GDM1 (cell line): ENCODE data around the gene PRDM10.
"Not testable (repeated sequence)": the region's sequence is repeated elsewhere in the genome, so short reads cannot be mapped to it uniquely, and the experiment has no call there.

Experiments used
- DNase-seq: peaks from one replicate; lab custom pipeline; 2025; lab: John Stamatoyannopoulos, UW

PRDM10 gene, protein sequence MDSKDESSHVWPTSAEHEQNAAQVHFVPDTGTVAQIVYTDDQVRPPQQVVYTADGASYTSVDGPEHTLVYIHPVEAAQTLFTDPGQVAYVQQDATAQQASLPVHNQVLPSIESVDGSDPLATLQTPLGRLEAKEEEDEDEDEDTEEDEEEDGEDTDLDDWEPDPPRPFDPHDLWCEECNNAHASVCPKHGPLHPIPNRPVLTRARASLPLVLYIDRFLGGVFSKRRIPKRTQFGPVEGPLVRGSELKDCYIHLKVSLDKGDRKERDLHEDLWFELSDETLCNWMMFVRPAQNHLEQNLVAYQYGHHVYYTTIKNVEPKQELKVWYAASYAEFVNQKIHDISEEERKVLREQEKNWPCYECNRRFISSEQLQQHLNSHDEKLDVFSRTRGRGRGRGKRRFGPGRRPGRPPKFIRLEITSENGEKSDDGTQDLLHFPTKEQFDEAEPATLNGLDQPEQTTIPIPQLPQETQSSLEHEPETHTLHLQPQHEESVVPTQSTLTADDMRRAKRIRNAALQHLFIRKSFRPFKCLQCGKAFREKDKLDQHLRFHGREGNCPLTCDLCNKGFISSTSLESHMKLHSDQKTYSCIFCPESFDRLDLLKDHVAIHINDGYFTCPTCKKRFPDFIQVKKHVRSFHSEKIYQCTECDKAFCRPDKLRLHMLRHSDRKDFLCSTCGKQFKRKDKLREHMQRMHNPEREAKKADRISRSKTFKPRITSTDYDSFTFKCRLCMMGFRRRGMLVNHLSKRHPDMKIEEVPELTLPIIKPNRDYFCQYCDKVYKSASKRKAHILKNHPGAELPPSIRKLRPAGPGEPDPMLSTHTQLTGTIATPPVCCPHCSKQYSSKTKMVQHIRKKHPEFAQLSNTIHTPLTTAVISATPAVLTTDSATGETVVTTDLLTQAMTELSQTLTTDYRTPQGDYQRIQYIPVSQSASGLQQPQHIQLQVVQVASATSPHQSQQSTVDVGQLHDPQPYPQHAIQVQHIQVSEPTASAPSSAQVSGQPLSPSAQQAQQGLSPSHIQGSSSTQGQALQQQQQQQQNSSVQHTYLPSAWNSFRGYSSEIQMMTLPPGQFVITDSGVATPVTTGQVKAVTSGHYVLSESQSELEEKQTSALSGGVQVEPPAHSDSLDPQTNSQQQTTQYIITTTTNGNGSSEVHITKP

DNA sequence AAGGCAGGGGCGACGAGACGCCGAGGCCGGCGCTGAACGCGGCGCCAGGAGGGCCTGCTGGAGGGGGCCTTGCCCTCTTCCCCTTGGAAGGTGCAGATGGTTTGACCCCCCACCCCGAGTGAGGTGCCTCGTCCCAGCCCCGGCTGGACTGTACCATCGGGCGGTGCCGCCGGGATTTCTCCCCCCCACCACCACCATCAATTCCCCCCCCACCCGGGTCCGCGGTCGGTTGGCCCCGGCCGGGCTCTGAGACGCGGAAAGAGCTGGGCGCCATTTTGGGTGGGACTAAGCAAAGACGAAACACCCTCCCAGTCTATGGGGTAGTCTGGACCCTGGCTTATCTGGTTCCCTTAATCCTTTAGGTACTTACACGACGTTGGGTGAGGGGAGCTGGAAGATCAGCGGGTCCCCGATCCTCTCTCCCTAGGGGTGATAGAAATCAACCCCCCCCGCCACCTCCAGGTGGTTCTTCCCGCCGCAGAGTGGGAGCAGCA is at the start of gene PRDM10:
PRDM10 (minus strand) TSS at position 484 of the 494 bp plus-strand sequence. CDS start 41,871 bp downstream, outside the sequence.
- DNase-seq: peak; percentile 88

- DNase-seq: no peak
Observed at GRCh38 chr11:130051082-130051481, 48.4 kb upstream of the PRDM10 start.

DNA sequence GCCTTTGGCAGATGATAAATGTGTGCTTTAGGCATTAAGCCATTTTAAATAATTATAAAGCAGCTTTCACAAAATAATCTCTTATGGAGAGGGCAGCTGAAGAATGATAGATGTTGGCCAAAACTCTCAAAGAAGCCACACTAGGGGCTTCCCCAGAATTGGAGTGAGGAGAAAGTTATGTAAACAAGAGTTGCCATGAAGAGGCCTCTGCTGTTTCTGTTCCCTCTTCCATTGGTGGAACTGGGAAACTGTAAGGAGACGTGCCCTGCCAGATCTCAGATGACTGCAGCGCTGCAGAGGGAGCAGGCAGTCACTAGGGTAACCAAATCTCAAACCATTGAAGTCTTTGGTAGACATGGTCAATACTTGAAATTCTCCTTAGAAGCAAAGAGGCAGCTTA is 47.6 kb upstream of the PRDM10 start:
- no peak for DNase-seq

DNA sequence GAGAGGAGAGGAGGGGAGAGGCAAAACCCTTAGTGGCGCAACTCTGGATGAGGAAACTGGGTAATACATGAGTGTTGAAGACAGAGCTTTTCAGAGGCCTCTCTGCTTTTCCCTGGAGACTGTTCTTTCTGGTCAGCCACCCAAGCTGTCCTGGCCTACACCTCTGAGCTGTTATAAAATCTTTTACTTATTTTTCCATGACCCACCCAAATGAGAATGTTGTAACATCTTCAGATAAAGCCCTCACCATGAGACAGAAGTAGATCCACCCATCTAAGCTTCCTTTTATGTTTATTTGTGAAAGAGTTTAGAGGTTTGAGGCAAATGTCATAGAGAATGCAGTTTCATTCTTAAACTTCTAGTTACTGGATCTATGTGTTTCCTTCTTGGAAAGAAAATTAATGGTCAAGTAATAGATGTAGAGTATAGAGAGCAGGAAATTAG is 46.7 kb upstream of the PRDM10 start:
- no peak for DNase-seq

GRCh38 chr11:130047141-130047540 is 44.5 kb upstream of the PRDM10 start:
- no peak for DNase-seq

GRCh38 chr11:130043575-130043974 is 40.9 kb upstream of the PRDM10 start:
- DNase-seq: no peak

- no peak for DNase-seq
Observed at GRCh38 chr11:130042093-130042591, 39.5 kb upstream of the PRDM10 start.

- no peak for DNase-seq
Observed at GRCh38 chr11:130040281-130040940, 37.8 kb upstream of the PRDM10 start.

DNA sequence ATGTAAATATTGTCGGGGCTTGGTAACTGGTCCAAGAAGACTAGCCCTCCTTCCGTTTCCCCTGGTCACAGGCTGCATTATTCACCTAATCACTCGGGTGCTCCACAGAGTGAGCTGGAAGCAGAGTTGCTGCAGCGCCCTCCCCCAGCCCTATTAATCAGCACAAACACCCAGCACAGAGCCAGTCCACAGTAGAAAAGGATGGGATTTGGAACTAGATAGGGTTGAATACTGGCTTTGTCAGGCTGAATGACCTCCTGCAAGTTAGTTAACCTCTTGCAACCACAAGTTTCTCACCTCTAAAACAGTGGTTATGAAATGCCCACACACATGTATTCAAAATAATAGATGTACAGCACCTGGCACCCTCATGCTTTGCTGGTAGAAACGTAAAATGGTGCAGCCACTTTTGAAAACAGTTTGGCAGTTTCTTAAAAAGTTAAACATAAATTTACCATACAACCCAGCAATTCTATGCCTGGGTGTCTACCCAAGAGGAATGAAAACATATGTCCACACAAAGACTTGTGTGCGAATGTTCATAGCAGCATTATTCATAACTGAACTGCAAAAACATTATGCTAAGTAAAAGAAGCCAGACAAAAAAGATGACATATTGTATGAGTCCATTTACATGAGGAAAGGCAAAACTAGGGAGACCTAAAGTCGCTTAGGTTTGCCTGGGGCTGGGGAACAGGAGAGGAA is 35.4 kb upstream of the PRDM10 start:
- no peak for DNase-seq

DNA sequence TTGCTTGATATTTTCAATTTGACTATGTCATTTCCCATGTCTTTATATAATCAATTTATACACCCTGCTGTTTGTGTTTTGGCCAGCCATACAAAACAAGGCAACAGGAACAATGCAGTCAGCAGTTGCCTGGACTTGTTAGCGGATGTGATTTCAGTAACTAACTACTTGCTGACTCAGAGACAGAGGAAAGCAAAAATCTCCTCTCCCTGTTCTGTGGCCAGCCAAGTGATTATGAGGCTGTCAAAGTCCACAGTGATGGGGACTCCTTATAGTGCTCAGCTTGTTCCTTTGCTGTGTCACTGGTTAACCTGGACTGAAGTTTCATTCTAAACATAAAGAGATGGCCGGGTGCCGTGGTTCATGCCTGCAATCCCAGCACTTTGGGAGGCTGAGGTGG is 34.4 kb upstream of the PRDM10 start:
- DNase-seq: no peak

DNA sequence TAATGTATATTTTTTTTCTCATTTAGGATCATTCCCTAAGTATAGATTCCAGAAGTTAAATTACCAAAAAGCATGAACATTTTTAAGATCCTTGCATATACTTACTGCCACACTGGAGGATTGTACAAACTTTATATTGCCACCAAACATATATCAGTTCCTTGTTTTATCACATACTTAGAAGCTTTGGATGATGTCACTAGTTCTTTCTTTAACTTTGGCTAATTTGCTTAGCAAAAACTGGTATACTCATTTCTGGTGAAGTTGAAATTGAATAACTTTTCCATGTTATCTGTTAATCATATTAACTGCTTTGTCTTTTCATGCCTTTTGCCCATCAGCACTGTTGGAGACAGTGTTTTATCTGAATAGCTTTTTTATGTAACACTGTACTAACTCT is 31.6 kb upstream of the PRDM10 start:
- DNase-seq: no peak

DNA sequence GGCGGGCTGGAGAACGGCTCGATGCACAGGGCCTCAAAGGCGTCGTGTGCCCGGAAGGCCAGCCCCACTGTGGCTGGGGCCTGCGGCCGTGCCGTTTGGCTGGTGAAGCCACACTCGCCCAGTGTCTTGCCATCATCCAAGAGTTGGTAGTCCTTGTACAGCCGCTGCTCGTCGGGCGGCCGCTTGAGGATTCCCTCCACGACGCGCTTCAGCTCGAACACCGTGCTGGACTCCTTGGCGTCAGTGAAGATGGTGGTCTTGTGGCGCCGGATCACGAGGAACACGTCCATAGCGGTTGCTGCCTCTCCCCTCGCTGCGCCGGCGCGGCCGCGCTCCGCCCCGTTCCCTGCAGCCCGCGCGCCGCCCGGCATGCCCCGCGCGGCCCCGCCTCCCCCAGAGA is 30.3 kb upstream of the PRDM10 start:
- DNase-seq: no peak

- DNase-seq: no peak
Observed at GRCh38 chr11:130031945-130032344, 29.3 kb upstream of the PRDM10 start.

DNA sequence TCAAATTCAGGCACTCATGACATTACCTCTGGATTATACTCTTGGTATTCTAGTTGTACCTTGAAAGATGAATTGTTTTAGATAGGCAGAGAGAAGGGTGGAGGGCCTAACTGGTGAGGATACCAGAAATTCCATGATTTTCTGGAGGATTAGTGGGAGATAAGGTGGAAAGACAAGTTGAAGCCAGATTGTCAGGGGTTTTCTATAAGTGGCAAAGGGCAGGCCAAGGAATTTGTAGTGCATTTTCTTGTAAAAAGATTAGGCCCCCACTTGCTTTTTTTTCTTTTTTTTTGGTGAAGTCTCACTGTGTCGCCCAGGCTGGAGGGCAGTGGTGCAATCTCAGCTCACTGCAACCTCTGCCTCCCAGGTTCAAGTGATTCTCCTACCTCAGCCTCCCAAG is 28.4 kb upstream of the PRDM10 start:
- no peak for DNase-seq

- no peak for DNase-seq
Observed at GRCh38 chr11:130029137-130029536, 26.5 kb upstream of the PRDM10 start.

GRCh38 chr11:130025371-130025770 is 22.7 kb upstream of the PRDM10 start:
- DNase-seq: no peak

DNA sequence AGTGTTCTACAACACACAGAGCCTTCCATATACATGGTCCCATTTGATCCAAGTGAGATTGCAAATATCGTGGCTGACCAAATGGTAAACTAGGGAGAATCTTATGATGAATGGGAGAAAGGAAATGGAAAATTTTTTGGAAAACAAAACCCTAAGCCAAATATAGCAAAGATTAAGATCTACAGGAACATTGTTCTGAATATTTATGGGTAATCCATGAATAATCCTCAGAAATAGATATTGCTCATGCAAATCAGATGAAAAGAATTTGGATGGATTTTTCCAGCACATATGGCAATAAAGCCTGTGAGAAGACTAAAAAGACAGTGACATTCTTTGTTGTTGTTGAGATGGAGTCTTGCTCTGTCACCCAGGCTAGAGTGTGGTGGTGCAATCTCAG is 21.7 kb upstream of the PRDM10 start:
- DNase-seq: no peak

DNA sequence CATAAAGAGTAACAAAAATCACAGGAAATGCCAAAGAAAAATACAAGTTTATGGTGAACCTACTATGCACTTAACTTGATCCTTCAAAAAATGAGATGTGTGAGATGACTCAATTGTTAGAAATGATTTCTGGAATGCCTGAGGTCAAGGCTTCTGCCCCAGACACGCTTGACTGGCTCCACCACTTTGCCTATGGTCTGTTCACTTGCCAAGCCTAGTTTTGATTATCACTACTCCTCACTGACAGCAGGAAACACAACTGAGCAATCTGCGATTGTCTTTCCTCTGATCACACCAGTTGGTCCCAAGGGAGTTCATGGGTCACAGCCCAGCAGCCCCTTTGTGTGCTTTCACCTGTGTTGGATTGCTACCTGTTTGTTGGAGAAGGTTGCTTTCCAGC is 20.6 kb upstream of the PRDM10 start:
- DNase-seq: no peak

- no peak for DNase-seq
Observed at GRCh38 chr11:130022799-130023198, 20.2 kb upstream of the PRDM10 start.

GRCh38 chr11:130021606-130022005 is 19.0 kb upstream of the PRDM10 start:
- DNase-seq: not testable (repeated sequence)

DNA sequence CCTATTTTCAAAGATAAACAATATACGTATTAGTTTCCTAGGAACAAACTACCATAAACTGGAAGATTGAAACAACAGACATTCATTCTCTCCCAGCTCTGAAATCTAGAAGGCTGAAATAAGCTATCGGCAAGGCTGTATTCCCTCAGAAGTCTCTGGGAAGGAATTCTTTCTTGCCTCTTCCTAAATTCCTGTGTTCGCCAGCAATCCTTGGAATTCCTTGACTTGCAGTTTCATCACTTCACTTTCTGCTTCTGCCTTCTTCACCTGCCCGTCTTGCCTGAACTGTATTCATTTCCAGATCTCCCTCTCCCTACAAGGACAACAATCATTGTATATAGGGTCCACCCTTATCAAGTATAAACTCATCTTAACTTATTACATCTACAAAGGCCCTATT is 17.7 kb upstream of the PRDM10 start:
- DNase-seq: no peak
